SIG-M5 treated with dmso at 0.1 percent for 504 hours (cell line): ENCODE measurements around the gene DNPEP.

Experiments used
- DNase-seq: peaks from one replicate; lab custom pipeline; 2025; ENCODE audit not compliant: unreplicated experiment; lab: John Stamatoyannopoulos, UW

DNPEP gene

DNA sequence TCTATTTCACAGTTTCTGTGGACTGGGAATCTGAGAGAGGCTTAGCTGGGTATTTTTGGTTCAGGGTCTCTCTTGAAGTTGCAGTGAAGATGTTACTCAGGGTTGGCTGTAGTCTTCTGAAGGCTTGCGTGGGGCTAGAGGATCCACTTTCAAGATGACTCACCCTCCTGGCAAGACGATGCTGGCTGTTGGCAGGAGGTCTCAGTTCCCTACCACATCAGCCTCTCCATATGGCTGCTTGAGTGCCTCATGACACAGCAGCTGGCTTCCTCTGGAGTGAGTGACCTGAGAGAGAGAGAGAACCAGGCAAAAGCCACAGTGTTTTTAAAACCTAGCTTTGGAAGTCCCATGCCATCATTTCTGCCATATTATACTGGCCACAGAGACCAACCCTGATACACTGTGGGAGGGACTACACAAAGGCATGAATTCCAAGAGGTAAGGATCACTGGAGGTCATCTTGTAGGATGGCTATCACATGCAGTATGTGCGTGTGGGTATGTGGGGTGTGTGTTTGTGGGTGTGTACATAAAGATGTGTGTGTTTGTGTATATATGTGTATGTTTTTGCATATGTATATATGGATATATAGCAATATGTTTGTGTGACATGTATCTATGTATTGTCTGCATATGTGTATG, 25.1 kb downstream of the DNPEP start:
- DNase-seq = peak; percentile 92

GRCh38 chr2:219362072-219362471, 25.6 kb downstream of the DNPEP start:
- DNase-seq = no peak

- DNase-seq = no peak
These were observed 29.3 kb downstream of the DNPEP start for GRCh38 chr2:219358170-219359075.

GRCh38 chr2:219356834-219357233, 30.9 kb downstream of the DNPEP start:
- peak; percentile 96 for DNase-seq

DNA sequence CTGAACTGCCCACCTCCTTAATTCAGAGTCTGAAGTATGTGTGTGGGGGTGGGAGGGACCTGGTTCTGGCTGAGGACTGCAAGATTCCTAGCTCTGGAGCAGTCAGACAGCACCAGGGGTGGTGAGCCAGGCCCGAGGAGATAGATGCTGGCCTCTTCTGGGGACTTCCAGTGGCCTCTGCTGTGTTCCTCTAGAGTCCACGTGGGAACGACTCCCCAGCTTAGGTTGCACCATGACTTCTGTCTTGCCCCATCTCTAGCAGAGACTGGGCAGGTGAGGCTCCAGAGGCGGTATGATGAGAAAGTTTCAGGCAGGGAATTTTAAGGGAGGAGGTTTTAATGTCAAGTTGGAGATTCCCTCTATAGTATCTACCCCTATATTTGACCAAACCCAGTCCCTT, 33.1 kb downstream of the DNPEP start:
- no peak for DNase-seq

- DNase-seq = no peak
These were observed 34.6 kb downstream of the DNPEP start for GRCh38 chr2:219353129-219353528.

GRCh38 chr2:219352448-219353023, 35.2 kb downstream of the DNPEP start:
- DNase-seq = peak; percentile 64

GRCh38 chr2:219350710-219351221, 36.9 kb downstream of the DNPEP start:
- no peak for DNase-seq

DNA sequence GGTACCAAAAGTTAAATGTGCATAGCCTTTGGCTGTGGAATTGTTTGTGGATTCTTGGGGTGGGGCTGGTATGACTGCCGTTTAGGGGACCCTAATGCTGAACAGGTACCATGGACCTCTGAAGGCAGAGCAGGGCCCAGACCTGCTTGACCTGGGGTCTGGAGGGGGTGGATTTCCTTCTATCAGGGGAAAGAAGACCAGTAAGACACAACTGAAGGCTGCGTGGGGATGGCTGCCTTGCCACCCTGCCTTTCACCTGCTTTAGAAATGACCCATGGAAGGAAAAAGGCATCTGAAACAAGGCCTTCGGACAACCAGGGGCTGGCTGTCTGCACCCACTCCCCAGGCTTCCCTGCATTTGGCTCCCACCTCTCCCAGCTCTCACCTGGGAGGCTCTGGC, 37.5 kb downstream of the DNPEP start:
- no peak for DNase-seq

GRCh38 chr2:219344751-219345430, 42.8 kb downstream of the DNPEP start:
- DNase-seq = no peak

DNA sequence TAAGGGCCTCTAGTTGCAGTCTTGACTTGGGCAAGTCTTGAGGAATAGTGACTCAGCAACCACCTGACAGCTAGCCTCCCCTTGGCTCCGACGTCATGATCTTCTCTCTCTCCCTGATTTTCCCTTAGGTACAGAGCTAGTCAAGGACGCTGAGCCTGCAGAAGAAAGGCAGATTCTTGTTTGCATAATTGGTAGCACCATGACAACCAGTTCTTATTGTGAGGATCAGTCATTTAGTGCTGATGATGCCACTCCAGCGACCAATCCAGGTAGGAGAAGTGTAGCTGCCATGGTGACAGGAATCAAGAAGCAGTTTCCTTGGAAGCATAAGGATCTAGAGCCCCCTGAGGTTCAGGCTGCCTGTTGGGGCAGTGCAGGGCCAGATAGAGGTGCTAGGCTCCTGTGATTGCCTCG, 52.3 kb downstream of the DNPEP start:
- DNase-seq = no peak

DNA sequence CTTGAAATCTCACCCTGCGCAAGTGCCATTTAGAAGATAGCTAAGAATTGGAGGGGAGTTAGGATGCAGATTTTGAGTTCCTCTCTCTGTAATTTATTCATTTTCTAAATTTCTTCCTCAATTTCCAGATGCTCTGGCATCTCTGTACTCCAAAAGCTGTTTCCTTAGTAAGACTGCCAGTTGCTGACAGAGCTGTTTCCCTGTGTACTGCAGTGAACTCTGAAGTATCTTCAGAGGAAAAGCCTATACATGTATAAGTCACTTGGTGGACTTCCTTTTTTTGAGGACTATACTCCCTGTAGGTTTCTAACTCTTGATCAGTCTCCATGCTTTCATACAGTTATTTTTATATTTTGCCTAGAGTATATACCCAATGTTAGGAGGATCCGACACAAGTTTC, 53.6 kb downstream of the DNPEP start:
- no peak for DNase-seq

- no peak for DNase-seq
These were observed 55.2 kb downstream of the DNPEP start, which contains the start of gene RESP18 for GRCh38 chr2:219332542-219332941. TSS of gene RESP18 (minus strand) at chr2:219332744.

DNA sequence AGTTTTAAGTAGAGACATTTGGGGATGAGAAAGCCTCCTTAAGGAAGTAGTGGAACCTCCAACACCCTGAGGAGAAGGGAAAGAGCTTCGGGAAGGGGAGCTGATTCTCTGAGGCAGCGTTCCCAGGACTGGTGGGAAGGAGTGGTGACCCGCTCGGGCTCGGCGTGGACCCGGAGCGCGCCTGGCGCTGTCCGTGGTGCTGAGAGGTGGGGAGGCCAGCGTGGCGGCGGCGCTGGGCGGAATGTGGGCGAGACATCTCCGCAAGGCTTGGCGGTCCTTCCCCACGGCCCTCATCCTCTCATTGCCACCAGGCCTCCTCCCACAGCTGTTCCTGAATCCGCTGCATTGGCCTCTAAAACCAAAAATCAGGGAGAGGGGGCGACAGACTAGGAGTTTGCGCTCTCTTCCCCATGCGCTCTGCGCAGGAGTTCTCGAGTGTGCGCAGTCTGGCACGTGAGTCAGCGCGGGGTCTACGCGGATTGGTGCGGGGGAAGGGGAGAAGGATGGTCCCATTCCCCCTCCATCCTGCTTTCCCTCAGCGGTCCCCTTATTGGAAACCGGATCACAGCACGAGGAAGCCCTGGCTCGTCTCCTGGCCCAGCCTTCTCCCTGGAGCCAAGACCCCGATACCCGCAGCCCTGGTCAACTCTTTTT, 56.0 kb downstream of the DNPEP start:
- no peak for DNase-seq

- no peak for DNase-seq
These were observed 60.0 kb downstream of the DNPEP start for GRCh38 chr2:219327719-219328118.

DNA sequence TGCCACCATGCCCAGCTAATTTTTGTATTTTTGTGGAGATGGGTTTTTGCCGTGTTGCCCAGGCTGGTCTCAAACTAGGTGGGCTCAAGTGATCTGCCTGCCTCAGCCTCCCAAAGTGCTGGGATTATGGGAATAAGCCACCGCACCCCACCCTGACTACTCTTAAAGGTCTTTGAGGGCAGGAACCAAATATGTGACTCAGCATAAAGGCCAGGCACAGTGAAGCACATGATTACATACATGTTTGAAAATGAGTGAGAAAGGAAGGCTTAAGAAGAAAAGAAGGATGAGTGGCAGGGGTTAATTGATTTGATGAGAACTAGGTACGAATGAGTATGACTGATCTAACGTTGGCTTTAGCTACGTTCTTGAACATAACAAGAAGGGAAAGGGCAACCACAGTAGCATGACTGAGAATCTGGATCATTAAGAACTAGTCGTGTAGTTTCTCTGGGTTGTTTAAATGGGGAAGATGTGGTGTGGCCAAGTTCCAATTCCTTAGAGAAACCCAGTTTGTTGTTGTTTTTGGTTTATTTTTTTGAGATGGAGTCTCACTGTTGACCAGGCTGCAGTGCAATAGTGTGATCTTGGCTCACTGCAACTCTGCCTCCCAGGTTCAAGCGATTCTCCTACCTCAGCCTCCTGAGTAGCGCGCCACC, 61.9 kb downstream of the DNPEP start:
- no peak for DNase-seq

DNA sequence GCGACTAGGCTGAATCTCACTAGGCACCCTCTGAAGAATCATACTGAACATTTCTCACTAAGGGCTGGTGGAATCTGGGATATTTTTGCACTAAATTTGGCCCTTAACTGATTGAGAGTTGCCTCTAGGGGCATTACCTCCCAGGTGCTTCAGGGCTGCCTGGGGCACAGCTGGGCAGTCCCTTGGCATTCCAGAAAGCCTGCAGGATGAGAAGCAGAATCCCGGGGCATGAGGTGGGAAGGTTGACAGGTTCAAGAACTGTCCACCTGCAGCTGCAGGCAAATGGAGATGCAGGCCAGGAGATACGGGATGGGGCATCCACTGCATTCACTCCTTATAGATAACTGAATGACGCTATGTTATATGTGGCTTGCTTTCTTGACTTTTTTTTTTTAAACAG, 62.6 kb downstream of the DNPEP start:
- no peak for DNase-seq

DNA sequence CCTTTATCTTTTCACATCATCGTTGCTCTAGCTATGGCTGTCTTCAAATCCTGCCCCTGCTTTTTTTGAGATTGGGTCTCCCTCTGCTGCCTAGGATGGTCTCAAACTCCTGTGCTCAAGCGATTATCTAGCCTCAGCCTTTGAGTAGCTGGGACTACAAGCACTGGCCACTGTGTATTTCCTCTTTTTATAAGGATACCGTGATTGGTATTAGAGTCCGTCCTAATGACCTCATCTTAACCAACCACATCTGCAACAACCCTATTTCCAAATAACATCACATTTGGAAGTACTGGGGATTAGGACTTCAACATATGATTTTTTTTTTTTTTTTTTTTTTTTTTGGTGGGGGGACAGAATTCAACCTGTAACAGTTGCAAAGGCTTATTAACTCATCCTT, 64.3 kb downstream of the DNPEP start:
- no peak for DNase-seq
